ENCODE results near the gene BARD1. TPM values are rescaled to one million over a fixed set of nuclear protein-coding genes. Genes with fewer than 3 reads are reported as not detected.

The BARD1 gene
- total and polyA plus RNA-seq, 2 of the 13 experiments (the other 11 are each of a cell fraction or from before 2014, with no cell fraction given): 5.3 to 30.4 TPM

DNA sequence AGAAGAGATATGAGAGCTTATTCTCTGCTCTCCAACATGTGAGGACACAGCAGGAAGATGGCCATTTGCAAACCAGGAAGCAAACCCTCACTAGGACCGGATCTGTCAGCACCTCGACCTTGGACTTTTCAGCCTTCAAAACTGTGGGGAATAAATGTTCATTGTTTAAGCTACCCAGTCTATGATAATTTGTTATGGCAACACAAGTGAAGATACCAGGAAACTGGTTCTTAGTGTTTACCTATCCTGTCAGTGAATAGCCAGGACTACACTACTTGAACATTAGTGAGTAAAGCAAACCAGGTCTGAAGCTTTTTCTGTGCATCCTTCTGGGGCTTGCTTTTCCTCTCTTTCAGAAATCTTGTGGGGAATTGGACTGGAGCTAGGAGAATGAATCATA lies 44.4 kb upstream of the BARD1 start (continued):
- TF ChIP-seq RFX3 (CRISPR knock-in tag; IDR thresholded peaks at IDR 0.05) (0 out of 2 replicates have a peak, but pooled peaks have one; percentile 43), HOXA3 (CRISPR knock-in tag; IDR thresholded peaks at IDR 0.05) (peak; percentile 64; the same call in 1 of the 2 replicates), KDM3A (CRISPR knock-in tag; IDR thresholded peaks at IDR 0.05; ENCODE audit: low read depth) (0 out of 2 replicates have a peak, but pooled peaks have one; percentile 15), SP4 (CRISPR knock-in tag; IDR thresholded peaks at IDR 0.05) (0 out of 2 replicates have a peak, but pooled peaks have one; percentile 49), ZNF720 (CRISPR knock-in tag; IDR thresholded peaks at IDR 0.05) (no peak), ZNF891 (CRISPR knock-in tag; IDR thresholded peaks at IDR 0.05) (no peak), SMARCC2 (IDR thresholded peaks at IDR 0.05) (peak; percentile 41; the same call in 1 of the 2 replicates), HMG20B (CRISPR knock-in tag; conservative IDR thresholded peaks at IDR 0.05) (0 out of 2 replicates have a peak, but pooled peaks have one; percentile 5), ZFP62 (CRISPR knock-in tag; IDR thresholded peaks at IDR 0.05) (no peak), FOXA3 (CRISPR knock-in tag; IDR thresholded peaks at IDR 0.05) (peak; percentile 83), ZFX (CRISPR knock-in tag; IDR thresholded peaks at IDR 0.05; ENCODE audit: low read depth) (no peak), ISL2 (CRISPR knock-in tag; IDR thresholded peaks at IDR 0.05) (peak; percentile 61; the same call in 1 of the 2 replicates), CAMTA2 (CRISPR knock-in tag; IDR thresholded peaks at IDR 0.05; ENCODE audit: borderline replicate concordance) (no peak), KAT8 (CRISPR knock-in tag; IDR thresholded peaks at IDR 0.05) (peak; percentile 63; the same call in 1 of the 2 replicates), ZNF296 (CRISPR knock-in tag; conservative IDR thresholded peaks at IDR 0.05) (no peak), ZC3H4 (CRISPR knock-in tag; IDR thresholded peaks at IDR 0.05; ENCODE audit: borderline replicate concordance) (no peak), EHMT2 (IDR thresholded peaks at IDR 0.05; ENCODE audit: borderline replicate concordance, low read depth, low read length) (peak; percentile 63; the same call in 1 of the 2 replicates), ZNF354B (CRISPR knock-in tag; IDR thresholded peaks at IDR 0.05) (no peak), ELF4 (CRISPR knock-in tag; IDR thresholded peaks at IDR 0.05; ENCODE audit: borderline replicate concordance) (peak; percentile 82), ZNF768 (CRISPR knock-in tag; IDR thresholded peaks at IDR 0.05) (no peak), DRAP1 (CRISPR knock-in tag; IDR thresholded peaks at IDR 0.05) (peak; percentile 65), ZNF24 (IDR thresholded peaks at IDR 0.05) (no peak), ZNF788 (CRISPR knock-in tag; IDR thresholded peaks at IDR 0.05; ENCODE audit: borderline replicate concordance) (no peak), EP300 (IDR thresholded peaks at IDR 0.05; ENCODE audit: low read depth in 2 of 2, low read length in 2 of 2) (peak; percentile 78 to 81; a peak in 3 of 4 replicates), EP300 (CRISPR knock-in tag; IDR thresholded peaks at IDR 0.05; ENCODE audit: borderline replicate concordance) (peak; percentile 61; the same call in 1 of the 2 replicates), HOXD1 (CRISPR knock-in tag; IDR thresholded peaks at IDR 0.05) (0 out of 2 replicates have a peak, but pooled peaks have one; percentile 17), ZNF605 (CRISPR knock-in tag; IDR thresholded peaks at IDR 0.05) (peak; percentile 27; the same call in 1 of the 2 replicates)
- TF ChIP-seq, protein P1, sequence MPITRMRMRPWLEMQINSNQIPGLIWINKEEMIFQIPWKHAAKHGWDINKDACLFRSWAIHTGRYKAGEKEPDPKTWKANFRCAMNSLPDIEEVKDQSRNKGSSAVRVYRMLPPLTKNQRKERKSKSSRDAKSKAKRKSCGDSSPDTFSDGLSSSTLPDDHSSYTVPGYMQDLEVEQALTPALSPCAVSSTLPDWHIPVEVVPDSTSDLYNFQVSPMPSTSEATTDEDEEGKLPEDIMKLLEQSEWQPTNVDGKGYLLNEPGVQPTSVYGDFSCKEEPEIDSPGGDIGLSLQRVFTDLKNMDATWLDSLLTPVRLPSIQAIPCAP (CRISPR knock-in tag; IDR thresholded peaks at IDR 0.05; ENCODE audit: low read depth): no peak
- TF ChIP-seq, protein P2, sequence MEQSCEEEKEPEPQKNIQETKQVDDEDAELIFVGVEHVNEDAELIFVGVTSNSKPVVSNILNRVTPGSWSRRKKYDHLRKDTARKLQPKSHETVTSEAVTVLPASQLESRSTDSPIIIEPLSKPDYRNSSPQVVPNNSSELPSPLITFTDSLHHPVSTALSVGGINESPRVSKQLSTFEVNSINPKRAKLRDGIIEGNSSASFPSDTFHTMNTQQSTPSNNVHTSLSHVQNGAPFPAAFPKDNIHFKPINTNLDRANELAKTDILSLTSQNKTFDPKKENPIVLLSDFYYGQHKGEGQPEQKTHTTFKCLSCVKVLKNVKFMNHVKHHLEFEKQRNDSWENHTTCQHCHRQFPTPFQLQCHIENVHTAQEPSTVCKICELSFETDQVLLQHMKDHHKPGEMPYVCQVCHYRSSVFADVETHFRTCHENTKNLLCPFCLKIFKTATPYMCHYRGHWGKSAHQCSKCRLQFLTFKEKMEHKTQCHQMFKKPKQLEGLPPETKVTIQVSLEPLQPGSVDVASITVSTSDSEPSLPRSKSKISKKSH (CRISPR knock-in tag; IDR thresholded peaks at IDR 0.05; ENCODE audit: borderline replicate concordance): no peak
